GM12878 (cell line): Measurements from ENCODE around the gene B4GALNT4.

Experiments used
- CHD4 ChIP-seq: fragments of 200-600 bp; sonication (generic); IDR thresholded peaks from 2 replicates; pipeline ENCODE4 v1.6.1; 2016; ENCODE audit warnings: mild to moderate bottlenecking
- TF ChIP-seq, protein P1 (sequence below), 3 experiments: IDR thresholded peaks in 2 of 3; conservative IDR thresholded peaks in 1 of 3; 2 replicates each; pipeline ENCODE4 v1.5.1; 2011; ENCODE audit warnings: low read depth in 3 of 3, low read length in 3 of 3, mild to moderate bottlenecking in 3 of 3, control low read depth in 2 of 3, moderate library complexity in 2 of 3, inconsistent platforms in 1 of 3, mixed read lengths in 1 of 3; ENCODE audit not compliant: control insufficient read depth in 2 of 3, insufficient read depth in 1 of 3; ENCODE audit errors: extremely low read depth in 1 of 3

DNA sequence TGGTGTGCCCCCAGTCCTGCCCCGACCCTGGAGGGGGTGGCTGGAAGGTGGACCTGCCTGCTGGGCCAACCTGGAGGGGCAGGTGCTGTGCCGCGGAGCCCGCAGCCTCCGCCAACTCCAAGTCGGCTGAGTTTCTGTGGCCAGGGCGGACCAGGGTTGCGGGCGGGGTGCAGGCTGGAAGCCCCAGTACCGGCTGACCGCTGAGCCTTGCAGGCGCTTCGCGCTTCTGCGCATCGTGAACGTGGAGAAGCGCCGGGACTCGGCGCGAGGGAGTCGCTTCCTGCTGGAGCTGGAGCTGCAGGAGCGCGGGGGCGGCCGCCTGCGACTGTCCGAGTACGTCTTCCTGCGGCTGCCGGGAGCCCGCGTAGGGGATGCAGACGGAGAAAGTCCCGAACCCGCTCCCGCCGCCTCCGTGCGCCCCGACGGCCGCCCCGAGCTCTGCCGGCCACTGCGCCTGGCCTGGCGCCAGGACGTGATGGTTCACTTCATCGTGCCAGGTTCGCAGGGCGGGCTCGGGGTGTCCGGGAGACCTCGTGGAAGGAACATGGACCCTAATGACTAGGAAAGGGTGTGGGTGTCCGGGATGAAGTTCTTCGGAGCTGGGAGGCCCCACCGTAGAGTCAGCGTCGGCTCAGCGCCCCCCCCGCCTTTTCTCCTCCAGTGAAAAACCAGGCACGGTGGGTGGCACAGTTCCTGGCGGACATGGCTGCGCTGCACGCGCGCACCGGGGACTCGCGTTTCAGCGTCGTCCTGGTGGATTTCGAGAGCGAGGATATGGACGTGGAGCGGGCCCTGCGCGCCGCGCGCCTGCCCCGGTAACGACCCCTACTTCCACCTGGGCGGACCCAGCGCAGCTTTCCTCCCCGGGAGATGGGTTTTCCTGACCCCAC is 10.2 kb downstream of the B4GALNT4 start:
- TF ChIP-seq, protein P1, sequence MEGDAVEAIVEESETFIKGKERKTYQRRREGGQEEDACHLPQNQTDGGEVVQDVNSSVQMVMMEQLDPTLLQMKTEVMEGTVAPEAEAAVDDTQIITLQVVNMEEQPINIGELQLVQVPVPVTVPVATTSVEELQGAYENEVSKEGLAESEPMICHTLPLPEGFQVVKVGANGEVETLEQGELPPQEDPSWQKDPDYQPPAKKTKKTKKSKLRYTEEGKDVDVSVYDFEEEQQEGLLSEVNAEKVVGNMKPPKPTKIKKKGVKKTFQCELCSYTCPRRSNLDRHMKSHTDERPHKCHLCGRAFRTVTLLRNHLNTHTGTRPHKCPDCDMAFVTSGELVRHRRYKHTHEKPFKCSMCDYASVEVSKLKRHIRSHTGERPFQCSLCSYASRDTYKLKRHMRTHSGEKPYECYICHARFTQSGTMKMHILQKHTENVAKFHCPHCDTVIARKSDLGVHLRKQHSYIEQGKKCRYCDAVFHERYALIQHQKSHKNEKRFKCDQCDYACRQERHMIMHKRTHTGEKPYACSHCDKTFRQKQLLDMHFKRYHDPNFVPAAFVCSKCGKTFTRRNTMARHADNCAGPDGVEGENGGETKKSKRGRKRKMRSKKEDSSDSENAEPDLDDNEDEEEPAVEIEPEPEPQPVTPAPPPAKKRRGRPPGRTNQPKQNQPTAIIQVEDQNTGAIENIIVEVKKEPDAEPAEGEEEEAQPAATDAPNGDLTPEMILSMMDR (IDR thresholded peaks at IDR 0.05 in 2 of 3, conservative IDR thresholded peaks at IDR 0.05 in 1 of 3; ENCODE audit: control insufficient read depth in 2 of 3, extremely low read depth in 1 of 3, insufficient read depth in 1 of 3, low read depth in 3 of 3, low read length in 3 of 3): no peak
- TF ChIP-seq CHD4: no peak
